GM19438 (cell line): ENCODE results near the gene ANKRD33B.
"Not testable (repeated sequence)": the region's sequence is repeated elsewhere in the genome, so short reads cannot be mapped to it uniquely, and the experiment has no call there.

Experiments used
- ATAC-seq: cut with Tn5 transposase; IDR thresholded peaks from one replicate; pipeline ENCODE4 v1.9.1; 2021; ENCODE audit warnings: low read depth; ENCODE audit not compliant: unreplicated experiment

ANKRD33B gene

DNA sequence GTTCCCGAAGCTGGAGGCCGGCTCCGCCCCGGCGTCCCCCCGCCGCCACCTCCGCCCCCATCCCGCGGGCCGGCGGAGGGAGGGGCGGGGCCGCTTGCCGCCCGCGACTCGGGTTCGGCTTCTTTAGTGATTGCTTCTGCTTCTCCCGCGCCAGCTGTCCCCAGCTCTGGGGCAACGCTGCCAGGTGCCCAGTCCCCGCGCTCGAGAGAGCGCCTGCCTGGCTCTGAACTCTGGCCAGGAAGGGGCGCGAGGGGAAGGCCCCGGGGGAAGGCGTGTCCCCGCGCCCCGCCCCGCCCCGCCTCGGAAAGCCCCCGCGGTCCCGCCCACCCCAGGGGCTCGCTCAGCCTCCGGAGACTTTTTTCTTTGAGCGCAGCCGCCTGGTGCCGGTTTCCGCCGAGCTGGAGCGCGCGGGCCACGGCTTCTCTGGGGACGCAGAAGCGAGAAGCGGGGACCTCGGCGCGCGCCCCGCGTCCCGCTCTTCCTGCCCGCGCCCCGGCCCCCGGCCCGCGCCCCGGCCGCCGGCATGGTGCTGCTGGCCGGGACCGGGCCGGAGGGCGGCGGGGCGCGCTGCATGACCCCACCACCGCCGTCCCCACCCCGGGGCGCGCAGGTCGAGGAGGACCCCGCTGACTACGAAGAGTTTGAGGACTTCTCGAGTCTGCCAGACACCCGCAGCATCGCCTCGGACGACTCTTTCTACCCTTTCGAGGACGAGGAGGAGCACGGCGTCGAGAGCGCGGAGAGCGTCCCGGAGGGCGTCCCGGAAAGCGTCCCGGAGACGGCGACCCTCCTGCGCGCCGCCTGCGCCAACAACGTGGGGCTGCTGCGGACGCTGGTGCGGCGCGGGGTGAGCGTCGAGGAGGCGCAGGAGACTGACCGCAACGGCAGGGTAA, at the start of gene ANKRD33B:
ANKRD33B (plus strand) TSS at position 126 of the 893 bp plus-strand sequence; CDS start at position 524, 398 bp downstream.
- peak; percentile 47 for ATAC-seq

DNA sequence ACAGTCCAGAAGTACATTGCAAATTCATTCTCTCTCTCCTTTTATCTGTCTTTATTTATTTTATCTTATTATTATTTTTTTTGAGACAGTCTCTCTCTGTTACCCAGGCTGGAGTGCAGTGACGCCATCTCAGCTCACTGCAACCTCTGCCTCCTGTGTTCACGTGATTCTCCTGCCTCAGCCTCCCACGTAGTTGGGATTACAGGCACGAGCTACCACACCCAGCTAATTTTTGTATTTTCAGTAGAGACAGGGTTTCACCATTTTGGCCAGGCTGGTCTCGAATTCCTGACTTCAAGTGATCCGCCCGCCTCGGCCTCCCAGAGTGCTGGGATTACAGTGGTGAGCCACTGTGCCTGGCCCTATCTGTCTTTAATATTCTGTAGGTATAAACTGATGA, 49.3 kb upstream of the ANKRD33B start:
- ATAC-seq, result not testable (repeated sequence)

DNA sequence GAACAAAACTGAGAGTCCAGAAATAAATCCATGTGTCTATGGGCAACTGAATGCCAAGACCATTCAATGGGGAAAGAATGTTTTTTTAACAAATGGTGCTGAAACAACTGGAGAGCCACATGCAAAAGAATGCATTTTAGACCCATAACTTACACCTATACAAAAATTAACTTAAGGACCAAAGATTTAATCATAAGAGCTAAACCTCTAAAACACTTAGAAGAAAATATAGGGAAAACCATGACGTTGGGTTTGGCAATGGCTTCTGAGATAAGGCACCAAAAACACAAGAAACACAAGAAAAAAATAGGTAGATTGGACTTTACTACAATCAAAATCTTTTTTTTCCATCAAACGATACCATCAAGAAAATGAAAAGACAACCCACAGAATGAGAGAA, 48.4 kb upstream of the ANKRD33B start:
- no peak for ATAC-seq

DNA sequence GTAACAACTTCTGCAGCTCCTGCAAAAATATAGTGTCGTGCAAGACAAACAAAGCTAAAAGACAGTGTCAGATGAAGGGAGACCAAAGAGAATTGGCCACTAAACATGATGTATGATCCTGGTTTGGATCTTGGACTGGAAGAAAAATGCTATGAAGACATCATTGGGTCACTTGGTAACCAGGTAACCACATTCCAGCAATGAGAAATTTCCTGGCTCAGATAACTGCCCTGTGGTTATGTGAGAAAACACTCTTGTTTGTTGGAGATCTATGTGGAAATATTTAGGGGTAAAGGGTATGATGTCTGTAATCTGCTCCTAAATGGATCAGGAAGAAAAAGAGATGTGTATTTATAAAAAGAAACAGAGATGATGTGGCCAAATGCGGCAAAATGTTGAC, 45.5 kb upstream of the ANKRD33B start:
- ATAC-seq, result no peak

DNA sequence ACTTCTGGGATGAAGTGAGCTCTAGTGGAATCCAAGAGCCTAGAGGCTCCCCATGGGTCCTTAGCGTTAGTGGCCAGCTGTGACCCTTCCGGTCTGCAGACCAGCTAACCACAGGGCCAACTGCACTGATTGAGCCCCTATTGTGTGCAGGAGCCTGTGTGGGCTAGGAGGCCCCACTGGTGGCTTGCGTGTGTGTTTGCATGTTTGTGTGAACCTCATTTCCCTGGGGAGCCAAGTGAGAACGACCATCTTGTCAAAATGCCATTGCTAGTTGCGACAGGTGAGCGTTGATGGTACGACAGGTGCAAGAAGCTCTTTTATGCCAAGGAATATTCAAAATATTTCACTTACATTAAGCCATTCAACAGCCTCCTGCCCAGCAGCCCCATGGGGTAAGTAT, 44.1 kb upstream of the ANKRD33B start:
- ATAC-seq, result no peak

DNA sequence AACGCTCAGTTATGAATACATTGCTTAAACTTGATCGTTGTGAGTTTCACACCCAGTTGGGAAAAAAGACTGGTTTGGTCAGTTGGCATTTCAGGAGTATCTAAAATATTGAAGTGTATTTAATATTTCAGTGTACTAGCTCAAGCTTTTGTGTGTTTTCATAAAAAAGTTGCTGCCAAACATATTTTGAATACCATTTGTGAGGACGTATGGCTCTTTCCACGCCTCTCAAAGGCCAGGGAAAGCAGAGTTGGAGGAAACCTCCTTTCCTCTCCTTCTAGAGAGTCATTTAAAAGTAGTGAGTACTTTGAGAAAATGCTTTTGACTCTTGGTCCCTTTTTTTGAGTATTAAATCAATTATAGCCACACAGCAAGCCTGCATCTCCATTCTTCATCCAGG, 43.2 kb upstream of the ANKRD33B start:
- no peak for ATAC-seq

DNA sequence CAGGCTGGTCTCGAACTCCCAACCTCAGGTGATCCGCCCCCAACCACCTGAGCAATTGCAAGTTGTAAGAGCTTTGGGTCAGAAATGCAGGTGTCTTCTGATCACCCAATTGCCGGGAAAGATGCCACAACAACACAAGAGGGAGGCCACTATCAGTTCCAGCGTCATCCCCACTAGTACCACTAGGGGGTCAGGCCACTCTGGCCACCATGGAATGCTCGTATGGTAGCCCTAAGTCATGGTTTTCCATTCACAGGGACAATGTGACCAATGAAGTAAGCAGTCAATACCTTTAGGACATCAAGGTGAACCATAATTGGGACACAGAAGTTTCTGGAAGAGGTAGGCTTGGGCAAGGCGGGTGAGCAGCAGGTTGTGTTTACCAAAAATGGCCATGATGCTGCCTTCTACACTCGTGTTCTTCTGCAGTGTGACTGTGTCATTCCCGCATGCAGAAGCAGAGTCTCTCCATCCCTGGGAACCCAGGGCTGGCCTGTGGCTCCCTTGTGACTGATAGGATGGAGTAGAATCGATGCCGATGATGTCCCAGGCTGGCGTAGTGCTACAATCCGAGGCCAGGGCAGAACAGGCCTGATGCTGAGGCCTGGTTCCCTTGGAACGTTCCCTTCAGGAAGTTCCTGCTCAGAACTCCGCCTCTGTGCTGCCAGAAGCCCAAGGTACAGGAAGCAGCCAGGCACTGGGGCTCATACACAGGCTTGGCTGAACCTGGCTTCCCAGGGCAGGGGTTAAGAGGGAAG, 42.2 kb upstream of the ANKRD33B start:
- no peak for ATAC-seq

DNA sequence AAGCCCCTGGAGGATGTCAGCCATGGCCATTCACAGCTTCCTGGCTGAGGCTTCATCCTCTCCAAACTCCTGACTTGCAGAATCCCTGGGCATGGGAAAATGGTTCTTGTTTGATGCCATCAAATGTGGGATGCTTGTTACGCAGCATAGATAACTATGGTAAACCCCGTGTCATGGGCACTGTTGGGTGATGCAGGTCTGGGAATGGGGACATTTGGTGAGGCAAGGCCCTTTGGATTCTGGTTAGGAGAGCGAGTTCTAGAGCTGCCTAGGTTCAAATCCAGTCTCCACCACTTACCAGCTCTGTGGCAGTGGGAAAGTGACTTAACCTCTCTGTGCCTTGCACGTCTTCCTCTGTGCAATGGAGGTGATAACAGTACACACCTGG, 41.7 kb upstream of the ANKRD33B start:
- ATAC-seq, result no peak

DNA sequence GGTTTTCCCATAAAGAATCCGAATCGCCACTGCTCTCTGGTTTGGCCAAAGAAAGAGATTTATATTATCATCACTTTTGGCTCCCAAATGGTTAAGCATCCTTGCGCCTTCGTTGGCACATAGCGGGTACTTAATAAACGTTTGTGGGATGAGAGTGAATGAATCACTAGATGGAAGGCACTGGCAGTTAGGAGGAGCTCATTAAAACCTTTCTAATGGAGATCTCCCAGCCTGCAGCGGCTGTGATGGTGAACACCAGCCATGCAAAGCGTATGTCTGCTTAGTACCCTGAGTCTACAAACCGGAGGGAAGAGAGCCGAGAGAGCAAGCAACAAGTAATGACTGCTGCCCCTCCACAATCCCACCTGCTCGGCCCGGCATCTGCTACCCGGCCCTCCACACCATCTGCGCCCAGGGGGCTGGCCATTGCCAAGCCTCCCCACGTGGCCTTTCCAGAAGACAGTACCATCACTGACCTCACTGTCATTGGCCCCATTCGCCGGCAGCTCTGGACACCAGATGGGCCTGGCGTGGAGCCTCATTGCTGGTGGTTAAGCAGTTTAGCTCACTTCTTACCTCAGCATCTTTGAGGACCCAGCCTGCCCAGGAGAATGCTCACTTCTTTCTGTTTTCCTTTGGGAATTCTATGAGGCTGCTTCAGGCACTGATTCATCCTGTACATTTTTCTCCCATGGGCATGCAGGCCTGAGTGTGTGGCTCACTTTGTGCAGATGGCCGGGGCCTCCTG, 39.3 kb upstream of the ANKRD33B start:
- no peak for ATAC-seq

DNA sequence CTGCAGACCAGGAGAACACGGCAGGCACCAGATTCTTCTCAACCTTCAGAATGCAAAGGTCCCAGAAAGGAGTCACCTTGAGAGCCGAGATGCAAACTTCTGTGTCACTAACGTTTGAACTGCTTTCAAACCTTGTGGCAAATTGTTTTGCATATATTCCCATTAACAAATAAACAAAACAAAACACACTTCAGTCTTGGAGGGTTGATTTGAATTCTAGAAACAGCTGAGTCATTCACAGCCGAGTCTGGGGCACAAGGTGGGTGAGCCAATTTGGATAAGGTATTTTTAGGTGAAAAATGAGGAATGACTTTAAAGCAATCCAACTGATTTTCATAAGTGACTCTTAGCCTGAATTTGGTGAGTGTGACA, 38.8 kb upstream of the ANKRD33B start:
- no peak for ATAC-seq

DNA sequence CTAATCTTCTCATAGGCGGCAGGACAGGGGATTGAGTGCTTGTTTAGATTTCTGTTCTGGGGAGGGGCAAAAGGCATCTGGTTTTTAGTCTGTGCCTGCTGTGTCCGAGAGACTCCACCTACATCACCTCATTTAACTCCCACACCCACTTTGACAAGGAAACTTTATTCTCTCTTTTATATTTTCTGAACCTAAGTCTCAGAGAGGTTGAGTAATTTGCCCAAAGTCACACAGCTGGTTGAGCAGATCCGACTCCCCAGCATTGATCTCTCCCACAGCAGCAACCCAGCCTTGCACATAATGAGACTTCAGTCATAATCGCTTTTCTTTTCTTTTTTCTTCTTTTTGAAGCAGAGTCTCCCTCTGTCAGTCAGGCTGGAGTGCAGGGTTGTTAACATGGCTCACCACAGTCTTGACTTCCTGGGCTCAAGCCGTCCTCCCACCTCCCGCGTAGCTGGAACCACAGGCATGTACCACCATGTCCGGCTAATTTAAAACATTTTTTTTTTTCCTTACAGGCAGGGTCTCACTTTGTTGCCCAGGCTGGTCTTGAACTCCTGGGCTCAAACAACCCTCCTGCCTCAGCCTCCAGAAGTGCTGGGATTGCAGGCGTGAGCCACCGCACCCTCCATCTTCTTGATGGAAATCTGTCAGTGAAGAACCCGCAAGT, 36.5 kb upstream of the ANKRD33B start:
- no peak for ATAC-seq

DNA sequence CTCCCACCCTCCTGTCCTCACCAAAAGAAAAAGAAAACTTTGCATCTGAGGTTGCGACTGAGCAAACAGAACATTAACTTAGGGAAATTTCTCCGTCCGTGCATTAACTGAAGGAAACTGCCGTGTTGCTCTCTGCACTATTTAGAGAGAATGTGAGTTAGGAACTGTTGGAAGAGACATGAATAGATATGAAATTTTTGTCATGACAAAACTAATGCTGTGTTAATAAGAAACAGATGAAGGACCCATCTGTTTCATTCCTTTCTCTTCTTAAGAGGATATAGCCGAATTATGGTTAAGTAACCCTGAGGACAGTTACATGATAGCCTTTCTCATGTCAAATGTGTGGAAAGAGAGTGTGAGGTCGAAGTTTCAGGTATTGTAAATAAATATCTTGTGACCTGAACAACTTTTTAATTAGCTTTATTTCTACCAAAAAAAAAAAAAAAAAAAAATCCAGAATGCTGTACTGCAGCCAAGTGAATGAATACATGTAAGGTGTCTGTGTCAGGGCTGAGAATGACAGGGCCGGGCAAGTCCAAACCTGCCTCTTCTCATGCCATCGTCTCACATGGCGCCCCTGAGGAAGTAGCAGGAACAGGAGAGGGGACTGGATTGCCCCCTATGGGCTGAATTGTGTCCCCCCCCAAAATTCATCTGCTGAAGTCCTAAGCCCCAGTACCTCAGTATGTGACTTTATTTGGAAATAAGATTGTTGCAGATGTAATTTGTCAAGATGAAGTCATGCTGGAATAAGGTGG, 35.6 kb upstream of the ANKRD33B start:
- ATAC-seq, result no peak

DNA sequence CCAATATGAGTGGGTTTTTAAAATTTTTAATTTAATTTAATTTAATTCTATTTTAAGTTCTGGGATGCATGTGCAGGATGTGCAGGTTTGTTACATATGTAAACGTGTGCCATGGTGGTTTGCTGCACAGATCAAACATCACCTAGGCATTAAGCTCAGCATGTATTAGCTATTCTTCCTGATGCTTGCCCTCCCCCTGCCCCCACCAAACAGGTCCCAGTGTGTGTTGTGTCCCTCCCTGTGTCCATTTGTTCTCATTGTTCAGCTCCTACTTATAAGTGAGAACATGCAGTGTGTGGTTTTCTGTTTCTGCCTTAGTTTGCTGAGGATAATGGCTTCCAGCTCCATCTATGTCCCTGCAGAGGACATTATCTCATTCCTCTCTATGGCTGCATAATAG, 35.0 kb upstream of the ANKRD33B start:
- no peak for ATAC-seq

DNA sequence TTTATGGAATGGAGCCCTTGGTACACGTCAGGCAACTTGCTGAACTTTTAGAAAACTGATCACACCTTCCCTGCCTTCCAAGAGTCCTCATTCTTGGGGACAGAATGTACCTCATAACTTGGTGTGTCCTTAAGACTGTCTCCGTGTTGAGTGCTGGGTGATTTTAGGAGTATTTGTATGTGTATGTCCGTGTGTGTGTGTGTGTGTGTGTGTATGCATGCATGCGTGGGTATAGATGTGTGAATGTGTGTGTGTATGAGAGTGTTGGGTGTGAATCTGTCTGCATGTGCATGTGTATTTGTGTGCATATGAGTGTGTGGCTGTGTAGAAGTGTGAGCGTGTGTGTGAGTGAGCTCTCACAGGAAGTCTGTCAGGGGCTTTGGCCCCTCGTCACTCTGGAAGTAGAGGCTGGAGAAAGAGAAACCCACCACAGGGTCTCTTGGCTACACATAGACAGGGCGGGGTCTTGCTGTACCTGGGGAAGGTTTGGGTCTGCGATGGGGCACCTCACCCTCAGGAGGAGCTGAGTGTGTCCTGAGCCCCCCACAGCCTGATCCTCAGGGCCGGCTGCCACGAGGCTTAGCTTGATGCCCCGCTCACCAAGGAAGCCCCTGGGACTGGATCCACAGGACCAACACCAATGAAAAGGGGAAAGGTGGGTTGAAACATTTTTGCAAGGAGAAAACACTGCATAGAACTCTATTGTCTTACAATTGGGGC, 33.1 kb upstream of the ANKRD33B start:
- ATAC-seq, result no peak

DNA sequence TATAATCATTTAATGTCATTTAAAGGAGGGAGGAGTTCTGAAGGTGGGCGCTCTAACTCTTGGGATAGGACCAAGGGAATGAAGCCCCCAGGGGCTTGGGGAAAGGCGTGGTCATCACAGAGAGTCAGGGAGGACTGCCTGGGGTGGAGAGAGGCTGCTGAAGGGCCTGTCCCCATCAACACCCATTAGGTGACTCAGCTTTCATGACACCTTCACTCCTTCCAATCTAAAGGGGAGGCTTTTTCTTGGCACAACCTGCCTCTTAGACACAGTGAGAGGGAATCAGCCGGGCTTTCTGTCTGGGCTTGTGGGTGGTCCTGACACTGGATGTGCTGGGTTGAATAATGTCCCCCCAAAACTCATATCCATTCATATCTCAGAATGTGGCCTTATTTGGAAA, 31.4 kb upstream of the ANKRD33B start:
- ATAC-seq, result no peak

DNA sequence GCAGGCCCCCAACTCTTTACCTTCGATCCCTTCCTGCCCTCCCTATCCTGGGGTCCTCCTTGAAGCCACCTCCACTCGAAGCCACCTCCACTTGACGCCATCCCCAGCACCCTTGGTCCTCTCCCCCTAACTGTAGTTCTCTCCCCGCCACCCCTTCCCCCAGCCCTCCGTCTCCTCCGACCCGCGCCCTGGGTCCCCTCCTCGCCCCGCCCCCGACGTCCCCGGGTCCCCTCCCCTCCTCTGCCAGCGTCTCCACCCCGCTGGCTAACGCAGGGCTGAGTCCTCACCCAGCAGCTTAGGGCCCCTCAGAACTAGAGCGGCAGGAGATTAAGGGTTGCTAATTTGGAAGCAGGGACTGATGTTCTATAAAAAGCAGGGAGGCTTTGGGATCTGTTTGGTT, 30.6 kb upstream of the ANKRD33B start:
- ATAC-seq, result no peak

DNA sequence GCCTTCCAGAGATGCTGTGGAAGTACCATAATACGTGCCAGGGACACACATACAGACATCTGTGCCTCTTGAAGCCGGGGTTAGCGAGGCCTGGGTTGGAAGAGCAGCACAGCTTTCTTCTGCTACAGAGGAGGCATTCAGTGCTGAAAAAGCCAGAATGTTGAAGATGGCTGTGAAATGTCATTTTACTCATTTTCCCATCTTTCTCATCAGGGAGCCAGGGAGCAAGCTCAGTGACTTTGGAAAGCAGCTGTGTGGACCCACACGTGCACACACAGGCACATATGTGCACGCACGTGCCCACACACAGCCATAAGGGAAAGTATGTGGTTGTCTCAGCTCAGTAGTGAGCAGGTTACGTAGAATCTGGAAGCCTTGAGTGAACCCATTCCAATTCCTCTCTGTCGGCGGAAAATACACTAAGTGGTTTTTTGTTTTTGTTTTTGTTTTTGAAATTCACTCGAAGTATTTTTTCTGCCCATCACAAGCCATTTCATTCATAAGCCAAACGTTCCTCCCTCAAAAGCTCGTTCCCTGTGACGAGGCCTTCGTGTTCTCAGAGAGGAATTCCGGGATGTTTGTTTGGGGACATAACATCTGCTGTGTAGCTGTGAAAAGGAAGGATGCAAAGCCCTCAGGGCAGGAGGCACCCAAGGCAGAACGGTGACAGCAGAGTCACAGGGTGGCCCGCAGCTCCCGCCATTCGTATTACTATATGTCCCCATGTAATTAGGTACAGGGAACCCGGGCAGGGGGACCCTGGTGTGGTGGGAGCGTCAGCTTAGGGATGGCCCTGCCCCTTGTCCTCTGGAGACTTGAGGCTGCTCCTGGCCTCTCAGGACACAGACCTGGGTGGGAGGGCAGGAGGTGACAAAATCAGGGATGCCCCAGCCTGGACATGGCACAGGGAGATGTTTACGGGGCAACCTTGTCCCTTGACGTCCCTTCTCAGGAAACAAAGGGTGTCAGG, 29.0 kb upstream of the ANKRD33B start:
- no peak for ATAC-seq

DNA sequence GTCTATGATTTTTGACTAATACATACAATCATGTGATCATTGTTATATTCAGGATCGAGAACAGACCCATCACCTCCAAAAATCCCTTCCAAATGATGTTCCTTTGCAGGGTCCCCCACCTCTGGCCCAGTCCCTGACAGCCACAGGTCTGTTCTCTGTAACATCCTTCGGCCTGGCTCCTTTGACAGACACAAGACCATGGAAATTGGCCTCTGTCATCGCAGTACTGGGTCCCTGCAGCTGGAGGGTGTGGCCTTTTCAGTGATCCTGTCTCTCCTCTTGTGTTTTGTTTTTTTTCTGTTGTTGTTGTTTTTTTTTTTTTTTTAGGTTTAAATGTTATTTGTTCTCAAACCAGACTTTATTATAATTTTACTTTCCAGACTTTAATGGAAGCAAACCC, 27.4 kb upstream of the ANKRD33B start:
- ATAC-seq, result no peak
